Peyer's patch (tissue), 4 donors: ENCODE data around the gene C20orf96.

Experiments used
- POLR2A ChIP-seq, 2 donors: fragments of 450-650 bp; IDR thresholded peaks; one replicate each; pipeline ENCODE4 v1.5.1; 2017; ENCODE audit warnings: antibody characterized with exemption in 2 of 2, mild to moderate bottlenecking in 2 of 2, moderate library complexity in 2 of 2
- TF ChIP-seq, protein P1 (sequence below), 6 experiments: fragments of 450-650 bp in 4 of 6; fragments of 200-600 bp in 2 of 6; sonication (generic) in 1 of 6; IDR thresholded peaks; one replicate each; pipeline ENCODE4 v1.5.1; 2017 to 2019; ENCODE audit warnings: antibody characterized with exemption in 6 of 6, mild to moderate bottlenecking in 3 of 6, moderate library complexity in 1 of 6

GRCh38 chr20:305745-306144 is 15.2 kb upstream of the C20orf96 start:
- TF ChIP-seq, protein P1, sequence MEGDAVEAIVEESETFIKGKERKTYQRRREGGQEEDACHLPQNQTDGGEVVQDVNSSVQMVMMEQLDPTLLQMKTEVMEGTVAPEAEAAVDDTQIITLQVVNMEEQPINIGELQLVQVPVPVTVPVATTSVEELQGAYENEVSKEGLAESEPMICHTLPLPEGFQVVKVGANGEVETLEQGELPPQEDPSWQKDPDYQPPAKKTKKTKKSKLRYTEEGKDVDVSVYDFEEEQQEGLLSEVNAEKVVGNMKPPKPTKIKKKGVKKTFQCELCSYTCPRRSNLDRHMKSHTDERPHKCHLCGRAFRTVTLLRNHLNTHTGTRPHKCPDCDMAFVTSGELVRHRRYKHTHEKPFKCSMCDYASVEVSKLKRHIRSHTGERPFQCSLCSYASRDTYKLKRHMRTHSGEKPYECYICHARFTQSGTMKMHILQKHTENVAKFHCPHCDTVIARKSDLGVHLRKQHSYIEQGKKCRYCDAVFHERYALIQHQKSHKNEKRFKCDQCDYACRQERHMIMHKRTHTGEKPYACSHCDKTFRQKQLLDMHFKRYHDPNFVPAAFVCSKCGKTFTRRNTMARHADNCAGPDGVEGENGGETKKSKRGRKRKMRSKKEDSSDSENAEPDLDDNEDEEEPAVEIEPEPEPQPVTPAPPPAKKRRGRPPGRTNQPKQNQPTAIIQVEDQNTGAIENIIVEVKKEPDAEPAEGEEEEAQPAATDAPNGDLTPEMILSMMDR (IDR thresholded peaks at IDR 0.05): no peak
- no peak for TF ChIP-seq POLR2A (IDR thresholded peaks at IDR 0.05)
